HG02759 (cell line): ENCODE data around the gene MAP7.

ENCODE experiments used
- ATAC-seq: cut with Tn5 transposase; IDR thresholded peaks from one replicate; pipeline ENCODE4 v1.9.1; 2021; ENCODE audit warnings: mild to moderate bottlenecking, moderate library complexity; ENCODE audit not compliant: unreplicated experiment

MAP7 gene

GRCh38 chr6:136344420-136344819, 205.8 kb downstream of the MAP7 start:
- ATAC-seq, result no peak

GRCh38 chr6:136343700-136344099, 206.5 kb downstream of the MAP7 start:
- no peak for ATAC-seq

DNA sequence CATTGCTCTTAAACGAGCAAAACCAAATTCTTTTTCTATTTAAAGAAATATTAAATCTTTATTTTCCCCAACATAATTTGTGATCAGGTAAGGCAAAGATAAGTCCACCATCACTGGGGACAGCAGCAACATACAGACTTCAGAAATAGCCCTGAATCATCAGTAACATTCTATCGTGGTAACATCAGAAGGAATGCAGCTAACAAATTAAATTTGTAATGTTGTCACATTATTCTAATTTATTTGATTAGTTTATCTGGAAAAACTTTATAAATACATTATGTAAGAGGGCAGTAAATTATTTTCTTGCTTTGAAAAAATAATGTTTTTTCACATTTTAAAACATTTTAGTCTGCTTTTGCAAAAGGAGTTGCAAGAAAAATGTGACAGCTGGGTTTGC, 206.9 kb downstream of the MAP7 start:
- ATAC-seq, result no peak

DNA sequence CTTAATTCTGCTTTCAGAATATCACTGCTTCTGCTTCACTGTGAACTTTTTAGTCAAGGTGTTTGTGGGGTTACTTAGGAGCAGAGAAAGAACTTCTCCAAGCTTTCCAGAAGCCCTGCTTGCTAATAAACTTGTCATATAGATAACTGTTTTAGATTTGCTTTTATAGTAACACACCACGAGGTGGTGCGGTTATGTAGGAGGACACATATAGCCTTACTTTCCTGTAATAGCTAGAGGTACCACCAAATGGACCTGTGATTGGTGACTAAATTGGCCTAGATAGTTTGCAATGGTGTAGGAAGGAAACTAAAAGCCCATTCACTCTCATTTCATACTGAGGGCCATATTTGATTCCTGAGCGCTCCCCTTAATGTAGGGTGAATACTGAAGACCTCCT, 208.3 kb downstream of the MAP7 start:
- no peak for ATAC-seq

- no peak for ATAC-seq
Observed at GRCh38 chr6:136341367-136341766, 208.9 kb downstream of the MAP7 start.

DNA sequence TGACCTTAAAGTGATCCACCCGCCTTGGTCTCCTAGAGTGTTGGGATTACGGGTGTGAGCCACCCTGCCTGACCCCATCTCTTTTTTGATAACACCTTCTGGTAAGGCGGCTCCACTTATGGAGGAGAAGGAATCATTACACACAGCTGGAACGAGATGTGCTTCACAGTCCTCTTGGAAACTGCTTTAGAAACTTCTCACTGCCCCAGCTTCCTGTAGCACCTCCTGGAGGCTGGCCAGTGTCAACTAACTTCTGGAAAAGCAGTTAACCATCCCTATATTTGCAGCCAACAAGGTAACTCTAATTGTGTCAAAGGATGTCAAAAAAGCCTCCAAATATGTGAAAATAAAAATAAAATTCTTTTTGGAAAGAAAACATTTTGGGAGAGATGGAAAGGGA, 211.7 kb downstream of the MAP7 start:
- no peak for ATAC-seq

GRCh38 chr6:136337606-136338005, 212.6 kb downstream of the MAP7 start:
- no peak for ATAC-seq

DNA sequence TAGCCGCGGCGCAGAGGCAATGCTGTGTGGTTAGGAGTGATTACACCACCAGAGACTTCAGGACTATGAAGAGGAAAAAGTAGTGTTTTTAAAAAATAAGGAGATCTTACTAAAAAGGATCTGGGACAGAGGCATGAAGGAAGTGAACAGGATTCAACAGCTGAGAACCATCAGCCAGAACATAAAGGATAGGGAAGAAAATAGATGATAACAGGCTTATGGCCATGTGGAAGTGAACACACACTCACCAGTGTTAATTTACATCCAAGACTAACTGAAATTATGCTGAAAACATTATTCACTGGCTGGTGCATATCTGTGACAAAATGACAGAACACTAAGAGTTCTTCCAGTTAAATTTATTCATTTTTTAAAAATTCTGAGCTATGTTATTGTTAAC, 213.1 kb downstream of the MAP7 start:
- ATAC-seq, result no peak

DNA sequence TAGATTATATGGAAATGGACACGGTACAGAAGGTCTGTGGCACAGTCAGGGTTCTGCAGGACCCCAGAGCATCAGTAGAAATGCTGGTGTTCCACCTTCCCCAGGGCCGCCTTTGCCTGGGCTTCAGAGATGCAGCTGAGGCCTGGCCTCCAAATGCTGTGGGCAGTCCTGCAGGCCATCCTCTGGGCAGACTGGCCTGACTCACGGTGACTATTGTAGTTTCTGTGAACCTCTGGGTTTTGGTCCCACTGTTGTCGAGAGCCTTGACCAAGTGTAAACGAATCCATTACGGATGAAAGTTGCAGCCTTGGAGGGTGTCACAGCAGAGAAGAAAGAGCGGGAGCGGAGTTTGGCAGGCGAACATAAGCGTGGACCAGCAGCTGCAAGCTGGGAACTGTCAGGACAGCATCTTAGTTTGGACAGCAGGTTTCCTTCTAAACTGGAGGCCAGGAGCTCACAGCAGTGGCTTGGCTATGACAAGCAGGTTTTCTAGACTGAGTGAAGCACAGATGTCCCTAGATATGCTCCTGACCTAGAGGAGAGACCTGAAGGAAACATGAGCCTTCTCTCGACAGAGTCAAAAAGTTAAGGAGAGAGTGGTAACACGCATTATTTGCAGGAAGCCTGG, 214.4 kb downstream of the MAP7 start:
- ATAC-seq, result no peak

DNA sequence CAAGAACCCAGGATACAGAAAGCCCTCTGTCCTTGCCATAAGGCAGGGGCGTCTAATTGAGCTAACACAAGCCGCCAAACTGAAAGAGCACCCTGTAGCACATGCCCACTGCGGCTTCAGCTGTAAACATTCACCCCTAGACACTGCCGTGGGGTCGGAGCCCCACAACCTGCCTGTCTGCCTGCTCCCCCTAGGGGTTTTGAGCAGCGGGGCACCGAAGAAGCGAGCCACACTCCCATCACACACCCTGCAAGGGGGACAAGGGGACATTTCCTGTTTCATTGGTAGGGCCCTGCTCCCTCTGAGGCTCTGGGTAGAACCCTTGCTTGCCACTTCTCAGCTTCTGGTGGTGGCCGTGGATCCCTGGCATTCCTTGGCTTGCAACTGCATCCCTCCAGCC, 215.4 kb downstream of the MAP7 start:
- no peak for ATAC-seq

- ATAC-seq, result no peak
Observed at GRCh38 chr6:136334465-136334846, 215.8 kb downstream of the MAP7 start.

- no peak for ATAC-seq
Observed at GRCh38 chr6:136333824-136334464, 216.3 kb downstream of the MAP7 start.

GRCh38 chr6:136331461-136331860, 218.8 kb downstream of the MAP7 start:
- ATAC-seq, result no peak

GRCh38 chr6:136330634-136331033, 219.6 kb downstream of the MAP7 start:
- ATAC-seq, result no peak

GRCh38 chr6:136326038-136326553, 224.1 kb downstream of the MAP7 start:
- ATAC-seq, result no peak

GRCh38 chr6:136324686-136325380, 225.4 kb downstream of the MAP7 start:
- ATAC-seq, result no peak

GRCh38 chr6:136323431-136324112, 226.7 kb downstream of the MAP7 start:
- ATAC-seq, result no peak

GRCh38 chr6:136319732-136320131, 230.5 kb downstream of the MAP7 start:
- no peak for ATAC-seq

DNA sequence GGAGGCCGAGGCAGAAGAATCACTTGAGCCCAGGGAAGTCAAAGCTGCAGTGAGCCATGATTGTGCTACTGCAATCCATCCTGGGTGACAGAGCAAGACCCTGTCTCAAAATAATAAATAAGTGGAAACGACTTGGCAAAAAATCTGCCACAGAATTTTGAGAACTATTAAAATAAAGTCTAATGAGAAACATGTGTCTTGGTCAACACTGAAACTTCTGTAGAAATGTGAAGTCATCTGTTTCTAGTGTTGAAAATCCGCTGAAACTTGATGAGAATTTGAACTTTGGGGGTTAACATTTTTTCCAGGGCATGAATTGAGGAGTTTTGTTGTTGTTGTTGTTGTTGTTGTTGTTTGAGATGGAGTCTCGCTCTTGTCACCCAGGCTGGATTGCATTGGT, 231.5 kb downstream of the MAP7 start:
- no peak for ATAC-seq

GRCh38 chr6:136317971-136318370, 232.3 kb downstream of the MAP7 start:
- no peak for ATAC-seq

DNA sequence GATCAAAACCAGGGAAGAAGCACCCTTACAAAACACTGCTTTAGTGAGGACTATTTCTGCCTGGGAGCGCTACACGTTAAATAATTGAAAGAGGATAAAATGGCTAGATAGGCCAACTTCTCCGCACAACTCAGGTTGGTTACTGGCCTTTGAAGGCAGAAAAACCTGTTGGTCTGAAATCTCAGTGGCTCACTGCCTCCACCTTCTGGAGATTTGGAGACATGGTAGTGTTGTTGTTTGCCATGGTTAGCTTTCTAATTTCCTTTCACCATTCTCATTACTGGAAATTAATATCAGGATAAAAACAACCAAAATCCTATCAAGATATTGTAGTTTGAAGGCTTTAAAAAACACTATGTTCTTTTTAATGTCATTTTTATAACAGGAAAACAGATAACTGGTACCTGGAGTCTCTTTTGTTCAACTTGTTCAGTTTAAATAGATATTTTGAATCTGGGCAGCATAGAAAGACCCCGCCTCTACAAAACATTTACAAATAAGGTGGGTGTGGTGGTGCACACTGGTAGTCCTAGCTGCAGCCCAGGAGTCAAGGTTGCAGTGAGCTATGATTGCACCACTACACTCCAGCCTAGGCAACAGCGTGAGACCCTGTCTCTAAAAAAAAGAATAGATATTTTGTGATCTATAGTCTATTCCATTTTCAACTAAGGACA, 233.1 kb downstream of the MAP7 start:
- peak; percentile 63 for ATAC-seq
